Heart left ventricle (tissue), 16 donors: ENCODE results near the gene NUBPL. TPM values are rescaled to one million over a fixed set of nuclear protein-coding genes. Genes with fewer than 3 reads are reported as not detected.
"Not testable (repeated sequence)": the region's sequence is repeated elsewhere in the genome, so short reads cannot be mapped to it uniquely, and the experiment has no call there.

ENCODE experiments used
- ATAC-seq, 4 donors: fragments of 200-7000 bp; cut with Tn5 transposase; one replicate each; pipeline ENCODE4 v1.9.1; 2020 to 2022; ENCODE audit warnings: moderate library complexity in 4 of 4, mild to moderate bottlenecking in 3 of 4, moderate number of reproducible peaks in 1 of 4
- DNase-seq, 5 donors: peaks; one replicate each; pipeline ENCODE4 v3.0.0-alpha.2; 2020
- H3K27ac ChIP-seq, 12 donors: fragments of 200-600 bp; sonication (generic) in 4 of 12; one replicate each; pipeline versions ENCODE4 v1.5.0 to v1.8.0; 2016 to 2022; ENCODE audit warnings: mild to moderate bottlenecking in 2 of 12
- H3K27me3 ChIP-seq, 9 donors: fragments of 200-600 bp; sonication (generic) in 2 of 9; one replicate each; pipeline versions ENCODE4 v1.5.1 to v1.8.0; 2016 to 2022; ENCODE audit warnings: mild to moderate bottlenecking in 3 of 9
- H3K36me3 ChIP-seq, 9 donors: fragments of 200-600 bp; sonication (generic) in 2 of 9; one replicate each; pipeline versions ENCODE4 v1.5.0 to v1.8.0; 2018 to 2022; ENCODE audit warnings: mild to moderate bottlenecking in 2 of 9
- H3K4me1 ChIP-seq, 12 donors: fragments of 200-600 bp; sonication (generic) in 4 of 12; one replicate each; pipeline versions ENCODE4 v1.5.0 to v1.8.0; 2016 to 2022; ENCODE audit warnings: mild to moderate bottlenecking in 3 of 12
- H3K4me3 ChIP-seq, 12 donors: fragments of 200-600 bp; sonication (generic) in 4 of 12; one replicate each; pipeline versions ENCODE4 v1.5.0 to v1.8.0; 2017 to 2022; ENCODE audit warnings: mild to moderate bottlenecking in 9 of 12, moderate library complexity in 4 of 12
- H3K9me3 ChIP-seq, 12 donors: fragments of 200-600 bp; sonication (generic) in 4 of 12; one replicate each; pipeline versions ENCODE4 v1.5.0 to v1.8.0; 2016 to 2022; ENCODE audit warnings: mild to moderate bottlenecking in 1 of 12
- CTCF ChIP-seq, 12 donors: fragments of 200-600 bp; sonication (generic) in 4 of 12; IDR thresholded peaks; one replicate each; pipeline versions ENCODE4 v1.5.0 to v1.8.0; 2018 to 2022; ENCODE audit warnings: antibody characterized with exemption in 12 of 12, mild to moderate bottlenecking in 5 of 12
- POLR2A ChIP-seq, 2 donors: fragments of 450-650 bp; IDR thresholded peaks; one replicate each; pipeline ENCODE4 v1.6.1; 2017; ENCODE audit warnings: antibody characterized with exemption in 2 of 2, mild to moderate bottlenecking in 2 of 2, moderate library complexity in 2 of 2
- WGBS, 4 donors: extraction: QIAGEN DNeasy Blood & Tissue Kit in 2 of 4; methylation state at CpG; one replicate each; pipeline versions ENCODE4 v1.1.5 to v1.1.7; 2013 to 2018; 5-methylcytosine and 5-hydroxymethylcytosine counted together
- intact Hi-C, 10 donors: fragments of 100-400 bp; cut with DNase I; formaldehyde crosslinking; loops; one replicate each; pipeline versions ENCODE4 v1.11.1 to v1.14.2; 2022
- polyA plus RNA-seq, 2 donors: library from polyadenylated mRNA; stranded (reverse); fragments of 200-250 nt; gene quantifications; one replicate each; pipeline ENCODE4 v1.2.3, GENCODE V29; 2013
- total RNA-seq, 9 donors: library from RNA; depleted of rRNA in 2 of 9; stranded (reverse); fragments of >200 nt in 2 of 9; fragmentation: NEBNext Ultra II Directional in 3 of 9; extraction: Animal tissue kit (Norgen Biotek cat#: 25700) in 3 of 9; gene quantifications; one replicate each; pipeline versions ENCODE4 v1.1.0 to v1.2.4, GENCODE V29; 2016 to 2023
- donor health status: ischemic (EF 13 %, LVEDD 7.1; RV severe dilation, severe dysfunction).
- donor health status: healthy with polysubstance abuse.
- donor health status: DM: no; HTN: yes; CAD: no.
- donor health status: DM: no; HTN: no; CAD: no.
- donor health status: ischemic (EF 25% LVEDD 6.9; RV normal size, moderate dysfunction).
- donor health status: ischemic (EF 25% LVEDD 5.7; RV mildly dilated, moderate dysfunction).
- donor health status: healthy.
- donor health status: DM: yes; HTN: yes; CAD: no.
- donor health status: ischemic (EF 35%, LVEDD 5.7; RV mildly dilated, moderate dysfunction).
- donor health status: nonischemic (EF 11% LVEDD 7.7; RV severe dilation, severe dysfunction).
- donor health status: DM: yes; HTN: yes; CAD: no.
- donor health status: PGD.
- donor health status: ischemic (EF 29% LVEDD 5.4; RV normal size, mild dysfunction).
- donor health status: nonischemic (EF 23%, LVEDD 6.1; RV moderate dilation, normal function).

Gene NUBPL
- total and polyA plus RNA-seq, 11 donors, result 6.2 to 28.7 (median 18.9) TPM

GRCh38 chr14:31700282-31701074 is 139.3 kb downstream of the NUBPL start:
- TF ChIP-seq CTCF (IDR thresholded peaks at IDR 0.05) (no peak), POLR2A (IDR thresholded peaks at IDR 0.05) (no peak)
- no peak for ATAC-seq
- H3K27ac ChIP-seq, result no peak overlapping the region
- no peak overlapping the region for H3K4me3 ChIP-seq
- 94 to 98% (median 95%) methylated on average over 16 to 35 of the region's 35 CpGs for WGBS, 4 donors
- no peaks in the 10 kb centered on the region for H3K27me3 ChIP-seq
- DNase-seq, result no peak
- H3K4me1 ChIP-seq, result peaks cover 0 to 16% (median 0%) of the 10 kb centered on the region in 12 donors
- intact Hi-C loops, result no loop called here
- peaks cover 0 to 8% (median 0%) of the 10 kb centered on the region in 9 donors for H3K36me3 ChIP-seq
- H3K9me3 ChIP-seq, result peaks cover 0 to 7% (median 0%) of the 10 kb centered on the region in 12 donors

- Histone ChIP-seq H3K4me1 (peaks cover 0 to 2% (median 0%) of the 10 kb centered on the region in 12 donors), H3K4me3 (no peak overlapping the region), H3K36me3 (peaks cover 0 to 10% (median 0%) of the 10 kb centered on the region in 9 donors), H3K27ac (no peak overlapping the region), H3K27me3 (no peaks in the 10 kb centered on the region), H3K9me3 (peaks cover 0 to 7% (median 0%) of the 10 kb centered on the region in 12 donors)
- 70 to 94% (median 87%) methylated on average over 2 of the region's 2 CpGs for WGBS, 4 donors
- intact Hi-C loops, result no loop called here
- no peak for TF ChIP-seq CTCF (IDR thresholded peaks at IDR 0.05)
- no peak for TF ChIP-seq POLR2A (IDR thresholded peaks at IDR 0.05)
- no peak for DNase-seq
- ATAC-seq, result no peak
These were observed 140.9 kb downstream of the NUBPL start for GRCh38 chr14:31702130-31702529.

- DNase-seq (no peak), ATAC-seq (no peak)
- Histone ChIP-seq H3K9me3 (peaks cover 0 to 7% (median 0%) of the 10 kb centered on the region in 12 donors), H3K27me3 (no peaks in the 10 kb centered on the region), H3K4me1 (no peaks in the 10 kb centered on the region), H3K4me3 (no peak overlapping the region), H3K36me3 (peaks cover 0 to 10% (median 0%) of the 10 kb centered on the region in 9 donors), H3K27ac (no peak overlapping the region)
- 62 to 87% (median 82%) methylated on average over 2 of the region's 2 CpGs for WGBS, 4 donors
- TF ChIP-seq CTCF (IDR thresholded peaks at IDR 0.05), result no peak
- TF ChIP-seq POLR2A (IDR thresholded peaks at IDR 0.05), result no peak
- intact Hi-C loops, result no loop called here
These were observed 141.9 kb downstream of the NUBPL start for GRCh38 chr14:31703056-31703455.

- no peaks in the 10 kb centered on the region for H3K4me1 ChIP-seq
- 40 to 100% (median 90%) methylated on average over 1 to 14 of the region's 14 CpGs for WGBS, 4 donors
- H3K36me3 ChIP-seq, result peaks cover 0 to 10% (median 0%) of the 10 kb centered on the region in 9 donors
- intact Hi-C loops, result no loop called here
- H3K27ac ChIP-seq, result no peak overlapping the region
- no peak overlapping the region for H3K4me3 ChIP-seq
- no peak for DNase-seq
- peaks cover 0 to 7% (median 0%) of the 10 kb centered on the region in 12 donors for H3K9me3 ChIP-seq
- H3K27me3 ChIP-seq, result no peaks in the 10 kb centered on the region
- TF ChIP-seq POLR2A (IDR thresholded peaks at IDR 0.05) (no peak), CTCF (IDR thresholded peaks at IDR 0.05) (no peak)
- no peak for ATAC-seq
These were observed 144.5 kb downstream of the NUBPL start for GRCh38 chr14:31705731-31706130.

- H3K27ac ChIP-seq, H3K4me3 ChIP-seq, ATAC-seq, H3K27me3 ChIP-seq, DNase-seq, intact Hi-C loops, H3K36me3 ChIP-seq, H3K4me1 ChIP-seq, H3K9me3 ChIP-seq: not testable (repeated sequence)
- WGBS, 4 donors, result 95 to 97% (median 96%) methylated on average over 7 of the region's 7 CpGs
These were observed 147.5 kb downstream of the NUBPL start for GRCh38 chr14:31708661-31709060.
